GM21526 (cell line): ENCODE results near the gene RIMBP3B.
"Not testable (repeated sequence)": the region's sequence is repeated elsewhere in the genome, so short reads cannot be mapped to it uniquely, and the experiment has no call there.

Source experiments
- ATAC-seq: cut with Tn5 transposase; IDR thresholded peaks from one replicate; pipeline ENCODE4 v1.9.1; 2021; ENCODE audit warnings: moderate library complexity; ENCODE audit not compliant: unreplicated experiment, low FRiP score

RIMBP3B gene

GRCh38 chr22:21383701-21384467 lies at the start of gene RIMBP3B:
RIMBP3B (plus strand) TSS chr22:21383751; CDS start chr22:21383859, 108 bp downstream.
- not testable (repeated sequence) for ATAC-seq

GRCh38 chr22:21357527-21357926 lies 26.0 kb upstream of the RIMBP3B start:
- not testable (repeated sequence) for ATAC-seq

GRCh38 chr22:21360525-21360924 lies 23.0 kb upstream of the RIMBP3B start:
- not testable (repeated sequence) for ATAC-seq

DNA sequence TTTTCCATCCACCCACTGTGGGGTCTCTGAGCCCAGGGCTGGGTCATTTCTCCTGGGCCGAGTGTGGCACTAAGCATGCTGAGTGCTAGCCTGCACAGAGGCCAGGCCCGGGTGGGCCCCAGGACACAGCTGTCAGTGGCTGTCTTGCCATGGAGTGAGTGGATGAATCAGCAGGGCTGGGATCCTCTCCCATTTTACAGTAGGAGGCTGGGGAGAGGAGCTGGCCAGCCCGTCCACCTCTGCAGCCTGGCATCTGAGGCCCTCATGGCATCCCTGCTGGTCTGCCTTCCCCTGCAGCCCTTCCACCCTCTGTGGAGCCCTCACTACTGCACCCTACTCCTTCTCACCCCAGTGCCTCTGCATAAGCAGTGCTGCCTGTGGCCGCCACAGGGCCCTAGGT lies 21.1 kb upstream of the RIMBP3B start:
- not testable (repeated sequence) for ATAC-seq

- ATAC-seq: not testable (repeated sequence)
These were observed 20.5 kb upstream of the RIMBP3B start for GRCh38 chr22:21363061-21363460.

DNA sequence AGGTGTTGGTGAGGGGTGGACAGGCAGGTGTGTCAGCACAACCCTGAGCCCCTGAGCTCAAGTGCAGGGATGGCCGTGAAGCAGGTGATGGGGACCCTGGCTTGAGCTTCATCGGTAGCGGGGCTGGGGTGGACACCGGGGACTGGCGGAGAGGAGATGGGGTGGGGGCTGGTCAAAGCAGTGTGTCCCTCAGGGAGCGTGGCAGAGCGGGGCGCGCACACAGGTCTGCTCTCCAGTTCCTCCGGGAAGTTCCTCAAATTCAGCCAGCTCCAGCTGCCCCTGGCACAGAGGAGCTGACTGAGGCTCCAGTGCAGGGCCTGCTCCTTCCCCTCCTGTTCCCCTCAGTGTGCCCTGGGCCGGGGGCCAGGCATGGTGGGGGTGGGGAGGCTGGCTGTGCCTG lies 19.7 kb upstream of the RIMBP3B start:
- ATAC-seq: not testable (repeated sequence)

DNA sequence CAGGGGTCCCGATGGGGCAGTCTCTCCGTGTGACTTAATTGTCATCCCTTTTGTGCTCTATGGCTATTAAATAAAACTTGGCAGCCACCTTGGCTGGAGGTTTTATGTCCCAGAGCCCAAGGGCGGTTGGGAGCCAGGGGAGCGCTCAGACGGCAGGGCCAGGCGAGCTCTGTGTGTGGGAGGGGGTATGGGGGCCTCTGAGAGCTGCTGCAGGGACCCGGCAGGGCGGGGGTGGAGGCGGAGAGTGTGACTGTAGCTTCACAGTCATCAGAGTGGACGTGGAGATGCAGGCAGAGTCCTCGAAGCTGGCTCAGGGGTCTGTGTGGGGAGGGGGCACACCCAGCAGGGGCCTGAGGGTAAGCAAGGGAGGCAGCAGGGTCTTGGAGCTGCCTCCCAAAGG lies 19.2 kb upstream of the RIMBP3B start:
- not testable (repeated sequence) for ATAC-seq

GRCh38 chr22:21365337-21365736 lies 18.2 kb upstream of the RIMBP3B start:
- not testable (repeated sequence) for ATAC-seq

GRCh38 chr22:21368603-21369310 lies 14.8 kb upstream of the RIMBP3B start:
- not testable (repeated sequence) for ATAC-seq

GRCh38 chr22:21375880-21376279 lies 7.7 kb upstream of the RIMBP3B start:
- ATAC-seq: not testable (repeated sequence)

- not testable (repeated sequence) for ATAC-seq
These were observed 1.2 kb downstream of the RIMBP3B start for GRCh38 chr22:21384468-21385357.

GRCh38 chr22:21389480-21389879 lies 5.9 kb downstream of the RIMBP3B start:
- not testable (repeated sequence) for ATAC-seq

DNA sequence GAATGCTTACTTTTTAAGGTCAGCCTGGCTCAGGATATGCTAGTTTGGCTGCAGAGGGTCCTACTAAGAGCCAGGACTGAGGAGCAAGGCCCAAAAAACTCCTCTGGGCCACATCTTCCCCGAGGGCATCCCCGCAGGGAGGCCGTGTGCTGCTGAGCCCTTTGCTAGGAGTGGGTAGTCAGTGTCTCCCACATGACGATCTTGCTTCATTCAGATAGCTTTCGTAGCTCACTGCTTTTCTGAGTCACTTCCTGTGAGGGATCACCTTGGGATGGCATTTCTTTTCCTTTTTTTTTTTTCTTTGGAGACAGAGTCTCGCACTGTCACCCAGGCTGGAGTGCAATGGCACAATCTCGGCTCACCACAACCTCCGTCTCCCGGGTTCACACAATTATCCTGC lies 6.5 kb downstream of the RIMBP3B start:
- not testable (repeated sequence) for ATAC-seq

DNA sequence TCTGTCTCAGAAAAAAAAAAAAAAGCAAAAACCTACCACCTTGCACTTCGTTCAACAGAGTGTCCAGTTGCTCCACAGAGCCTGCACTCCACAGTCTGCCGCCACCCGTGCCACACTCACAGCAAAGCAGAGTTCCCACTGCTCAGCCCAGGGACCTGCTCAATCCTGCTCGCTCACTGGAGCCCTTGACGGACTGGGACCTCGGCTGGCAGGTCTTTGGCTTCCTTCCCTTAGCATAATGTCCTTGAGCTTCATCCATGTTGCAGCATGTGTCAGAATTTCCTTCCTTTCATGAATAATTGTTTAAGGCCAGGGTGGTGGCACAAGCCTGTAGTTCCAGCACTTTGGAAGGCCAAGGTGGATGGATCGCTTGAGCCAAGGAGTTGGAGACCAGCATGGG lies 11.1 kb downstream of the RIMBP3B start:
- not testable (repeated sequence) for ATAC-seq

DNA sequence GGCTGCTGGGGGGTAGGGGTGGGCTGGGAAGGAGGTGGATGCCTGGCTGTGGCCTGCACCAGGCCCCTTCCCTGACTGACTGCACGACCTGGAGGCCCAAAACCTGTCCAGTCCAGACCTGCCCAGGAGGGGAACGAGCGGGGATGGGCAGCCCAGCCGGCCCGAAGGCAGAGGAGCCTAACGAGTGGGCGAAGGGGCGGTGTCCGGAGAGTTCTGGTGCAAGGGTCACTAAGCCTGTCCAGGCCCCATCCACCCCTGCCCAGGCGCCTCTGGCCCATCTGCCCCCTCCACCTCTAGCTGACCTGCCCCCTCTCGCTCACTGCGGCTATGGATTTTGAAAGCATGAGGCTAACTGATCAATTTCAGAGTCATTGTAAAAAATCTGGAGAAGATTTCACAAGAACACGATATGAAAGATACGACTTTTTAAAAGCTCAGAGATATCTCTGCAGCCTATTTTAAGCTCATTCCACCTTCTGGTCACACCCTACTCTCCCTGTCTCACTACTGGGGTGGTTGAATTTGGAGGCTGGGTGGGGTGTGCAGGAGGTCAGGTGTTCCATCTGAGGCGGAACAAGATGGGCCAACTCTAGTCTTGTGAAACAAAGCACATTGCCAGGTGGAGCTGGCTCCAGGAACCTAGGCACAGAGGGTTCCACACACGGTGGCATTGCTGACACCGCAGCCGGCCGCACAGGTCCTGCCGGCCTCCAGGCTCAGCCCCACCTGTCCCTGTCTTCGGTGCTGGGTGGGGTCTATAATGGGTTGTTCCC lies 17.8 kb downstream of the RIMBP3B start:
- not testable (repeated sequence) for ATAC-seq

- not testable (repeated sequence) for ATAC-seq
These were observed 19.3 kb downstream of the RIMBP3B start for GRCh38 chr22:21402763-21403314.

DNA sequence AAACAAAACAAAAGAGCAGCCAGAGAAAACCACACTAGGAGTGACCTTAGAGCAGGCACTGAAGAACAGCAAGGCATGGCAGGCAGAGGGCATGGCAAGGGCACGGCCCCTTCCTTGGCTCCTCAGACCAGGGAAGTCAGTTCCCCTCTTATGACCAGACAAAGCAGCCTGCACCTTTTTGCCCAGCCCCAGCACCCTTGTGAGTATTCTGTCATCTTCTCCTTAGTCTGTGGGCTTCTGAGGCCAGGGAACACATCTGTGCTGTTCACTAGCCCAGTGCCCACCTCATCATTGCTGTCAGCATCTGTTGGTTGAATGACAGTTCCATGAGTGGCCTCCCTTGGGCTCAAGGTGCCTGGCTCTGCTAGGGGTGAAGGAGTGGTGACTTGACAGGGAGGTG lies 23.6 kb downstream of the RIMBP3B start:
- not testable (repeated sequence) for ATAC-seq

- not testable (repeated sequence) for ATAC-seq
These were observed 24.2 kb downstream of the RIMBP3B start for GRCh38 chr22:21407792-21408191.

- ATAC-seq: not testable (repeated sequence)
These were observed 32.8 kb downstream of the RIMBP3B start for GRCh38 chr22:21416375-21416774.
